K562 treated with DMSO at 1 percent for 24 hours (cell line): Measurements from ENCODE around the gene DUOX1. TPM values are rescaled to one million over a fixed set of nuclear protein-coding genes. Genes with fewer than 3 reads are reported as not detected.

Experiments
- total RNA-seq: library from RNA; unstranded; fragments of 300-600 nt; gene quantifications from 2 replicates; pipeline ENCODE4 v1.2.3, GENCODE V29; 2022; ENCODE audit warnings: low read depth; ENCODE audit not compliant: insufficient read depth

Gene DUOX1
- 0.23 and 0.70 TPM in 2 replicates for total RNA-seq

GRCh38 chr15:45129651-45130129 is at the start of gene DUOX1, which contains the start of gene DUOXA1:
TSS of gene DUOX1 (plus strand) at chr15:45129994. CDS start at chr15:45131967, 1,973 bp downstream.
TSS of gene DUOXA1 (minus strand) at chr15:45129879. CDS start at chr15:45123014, 6,865 bp downstream.

GRCh38 chr15:45114076-45114750 is 15.6 kb upstream of the DUOX1 start, which contains the start of the genes DUOX2 and DUOXA2:
TSS of gene DUOX2 (minus strand) at chr15:45114172. CDS start at chr15:45113411, 761 bp downstream.
TSS of gene DUOXA2 (plus strand) at chr15:45114326. CDS start at chr15:45114606, 280 bp downstream.

GRCh38 chr15:45187894-45188830 is 58.4 kb downstream of the DUOX1 start, which contains the start of gene SHF:
TSS of gene SHF (minus strand) at chr15:45187966. CDS start at chr15:45187951, 15 bp downstream.

Other genes starting within 250 kb of the DUOX1 start
- gene TERB2, start 173.3 kb upstream of the DUOX1 start, total RNA-seq = not detected in 2 replicates
- gene SORD, start 106.8 kb upstream of the DUOX1 start, total RNA-seq = 33.1 and 33.2 TPM in 2 replicates
- not detected in 2 replicates for gene DUOX2, start 15.8 kb upstream of the DUOX1 start, total RNA-seq
- not detected in 2 replicates for gene DUOXA2, start 15.7 kb upstream of the DUOX1 start, total RNA-seq
- gene DUOXA1, start 115 bp upstream of the DUOX1 start, total RNA-seq = not detected in 2 replicates
- 2.6 and 2.8 TPM in 2 replicates for gene SHF, start 58.0 kb downstream of the DUOX1 start, total RNA-seq
- gene SLC28A2, start 122.2 kb downstream of the DUOX1 start, total RNA-seq = not detected in 2 replicates
- 1.6 and 2.1 TPM in 2 replicates for gene GATM, start 248.6 kb downstream of the DUOX1 start, total RNA-seq